ENCODE measurements around the gene STX18.
"Not testable (repeated sequence)": the region's sequence is repeated elsewhere in the genome, so short reads cannot be mapped to it uniquely, and the experiment has no call there.

DNA sequence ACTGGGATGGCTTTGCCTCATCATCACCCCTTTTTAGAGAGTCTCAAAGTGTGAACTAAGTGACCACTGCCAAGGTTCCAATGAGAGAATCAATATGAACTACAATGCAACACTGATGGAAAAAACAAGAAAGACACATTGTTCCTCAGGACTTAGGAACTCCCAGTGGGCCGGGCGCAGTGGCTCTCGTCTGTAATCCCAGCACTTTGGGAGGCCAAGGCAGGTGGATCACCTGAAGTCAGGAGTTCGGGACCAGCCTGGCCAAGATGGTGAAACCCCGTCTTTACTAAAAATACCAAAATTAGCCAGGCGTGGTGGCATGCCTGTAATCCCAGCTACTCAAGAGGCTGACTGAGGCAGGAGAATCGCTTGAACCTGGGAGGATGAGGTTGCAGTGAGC, 119.7 kb downstream of the STX18 start:
- TF ChIP-seq, protein P1, sequence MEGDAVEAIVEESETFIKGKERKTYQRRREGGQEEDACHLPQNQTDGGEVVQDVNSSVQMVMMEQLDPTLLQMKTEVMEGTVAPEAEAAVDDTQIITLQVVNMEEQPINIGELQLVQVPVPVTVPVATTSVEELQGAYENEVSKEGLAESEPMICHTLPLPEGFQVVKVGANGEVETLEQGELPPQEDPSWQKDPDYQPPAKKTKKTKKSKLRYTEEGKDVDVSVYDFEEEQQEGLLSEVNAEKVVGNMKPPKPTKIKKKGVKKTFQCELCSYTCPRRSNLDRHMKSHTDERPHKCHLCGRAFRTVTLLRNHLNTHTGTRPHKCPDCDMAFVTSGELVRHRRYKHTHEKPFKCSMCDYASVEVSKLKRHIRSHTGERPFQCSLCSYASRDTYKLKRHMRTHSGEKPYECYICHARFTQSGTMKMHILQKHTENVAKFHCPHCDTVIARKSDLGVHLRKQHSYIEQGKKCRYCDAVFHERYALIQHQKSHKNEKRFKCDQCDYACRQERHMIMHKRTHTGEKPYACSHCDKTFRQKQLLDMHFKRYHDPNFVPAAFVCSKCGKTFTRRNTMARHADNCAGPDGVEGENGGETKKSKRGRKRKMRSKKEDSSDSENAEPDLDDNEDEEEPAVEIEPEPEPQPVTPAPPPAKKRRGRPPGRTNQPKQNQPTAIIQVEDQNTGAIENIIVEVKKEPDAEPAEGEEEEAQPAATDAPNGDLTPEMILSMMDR (IDR thresholded peaks at IDR 0.05; ENCODE audit: low read depth, low read length, missing input control): not testable (repeated sequence)
- TF ChIP-seq SP1 (IDR thresholded peaks at IDR 0.05); JUND (IDR thresholded peaks at IDR 0.05); RAD21 (IDR thresholded peaks at IDR 0.05); YY1 (IDR thresholded peaks at IDR 0.05); GABPA (IDR thresholded peaks at IDR 0.05 in 1 of 2, conservative IDR thresholded peaks at IDR 0.05 in 1 of 2); EGR1 (IDR thresholded peaks at IDR 0.05; ENCODE audit: low read depth in 2 of 2); TAF1 (conservative IDR thresholded peaks at IDR 0.05): not testable (repeated sequence)
- TF ChIP-seq, protein P2, sequence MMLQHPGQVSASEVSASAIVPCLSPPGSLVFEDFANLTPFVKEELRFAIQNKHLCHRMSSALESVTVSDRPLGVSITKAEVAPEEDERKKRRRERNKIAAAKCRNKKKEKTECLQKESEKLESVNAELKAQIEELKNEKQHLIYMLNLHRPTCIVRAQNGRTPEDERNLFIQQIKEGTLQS (IDR thresholded peaks at IDR 0.05): not testable (repeated sequence)
- TF ChIP-seq, protein P3, sequence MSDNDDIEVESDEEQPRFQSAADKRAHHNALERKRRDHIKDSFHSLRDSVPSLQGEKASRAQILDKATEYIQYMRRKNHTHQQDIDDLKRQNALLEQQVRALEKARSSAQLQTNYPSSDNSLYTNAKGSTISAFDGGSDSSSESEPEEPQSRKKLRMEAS (IDR thresholded peaks at IDR 0.05): not testable (repeated sequence)
- TF ChIP-seq, protein P4, sequence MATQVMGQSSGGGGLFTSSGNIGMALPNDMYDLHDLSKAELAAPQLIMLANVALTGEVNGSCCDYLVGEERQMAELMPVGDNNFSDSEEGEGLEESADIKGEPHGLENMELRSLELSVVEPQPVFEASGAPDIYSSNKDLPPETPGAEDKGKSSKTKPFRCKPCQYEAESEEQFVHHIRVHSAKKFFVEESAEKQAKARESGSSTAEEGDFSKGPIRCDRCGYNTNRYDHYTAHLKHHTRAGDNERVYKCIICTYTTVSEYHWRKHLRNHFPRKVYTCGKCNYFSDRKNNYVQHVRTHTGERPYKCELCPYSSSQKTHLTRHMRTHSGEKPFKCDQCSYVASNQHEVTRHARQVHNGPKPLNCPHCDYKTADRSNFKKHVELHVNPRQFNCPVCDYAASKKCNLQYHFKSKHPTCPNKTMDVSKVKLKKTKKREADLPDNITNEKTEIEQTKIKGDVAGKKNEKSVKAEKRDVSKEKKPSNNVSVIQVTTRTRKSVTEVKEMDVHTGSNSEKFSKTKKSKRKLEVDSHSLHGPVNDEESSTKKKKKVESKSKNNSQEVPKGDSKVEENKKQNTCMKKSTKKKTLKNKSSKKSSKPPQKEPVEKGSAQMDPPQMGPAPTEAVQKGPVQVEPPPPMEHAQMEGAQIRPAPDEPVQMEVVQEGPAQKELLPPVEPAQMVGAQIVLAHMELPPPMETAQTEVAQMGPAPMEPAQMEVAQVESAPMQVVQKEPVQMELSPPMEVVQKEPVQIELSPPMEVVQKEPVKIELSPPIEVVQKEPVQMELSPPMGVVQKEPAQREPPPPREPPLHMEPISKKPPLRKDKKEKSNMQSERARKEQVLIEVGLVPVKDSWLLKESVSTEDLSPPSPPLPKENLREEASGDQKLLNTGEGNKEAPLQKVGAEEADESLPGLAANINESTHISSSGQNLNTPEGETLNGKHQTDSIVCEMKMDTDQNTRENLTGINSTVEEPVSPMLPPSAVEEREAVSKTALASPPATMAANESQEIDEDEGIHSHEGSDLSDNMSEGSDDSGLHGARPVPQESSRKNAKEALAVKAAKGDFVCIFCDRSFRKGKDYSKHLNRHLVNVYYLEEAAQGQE (IDR thresholded peaks at IDR 0.05): not testable (repeated sequence)

Measured in liver (tissue), 3 donors.